Heart left ventricle (tissue), 16 donors: ENCODE measurements around the gene OSCP1. TPM values are rescaled to one million over a fixed set of nuclear protein-coding genes. Genes with fewer than 3 reads are reported as not detected.

Experiments used
- ATAC-seq, 4 donors: fragments of 200-7000 bp; cut with Tn5 transposase; one replicate each; pipeline ENCODE4 v1.9.1; 2020 to 2022; ENCODE audit warnings: moderate library complexity in 4 of 4, mild to moderate bottlenecking in 3 of 4, moderate number of reproducible peaks in 1 of 4
- DNase-seq, 5 donors: peaks; one replicate each; pipeline ENCODE4 v3.0.0-alpha.2; 2020
- H3K27ac ChIP-seq, 12 donors: fragments of 200-600 bp; sonication (generic) in 4 of 12; one replicate each; pipeline versions ENCODE4 v1.5.0 to v1.8.0; 2016 to 2022; ENCODE audit warnings: mild to moderate bottlenecking in 2 of 12
- H3K27me3 ChIP-seq, 9 donors: fragments of 200-600 bp; sonication (generic) in 2 of 9; one replicate each; pipeline versions ENCODE4 v1.5.1 to v1.8.0; 2016 to 2022; ENCODE audit warnings: mild to moderate bottlenecking in 3 of 9
- H3K36me3 ChIP-seq, 9 donors: fragments of 200-600 bp; sonication (generic) in 2 of 9; one replicate each; pipeline versions ENCODE4 v1.5.0 to v1.8.0; 2018 to 2022; ENCODE audit warnings: mild to moderate bottlenecking in 2 of 9
- H3K4me1 ChIP-seq, 12 donors: fragments of 200-600 bp; sonication (generic) in 4 of 12; one replicate each; pipeline versions ENCODE4 v1.5.0 to v1.8.0; 2016 to 2022; ENCODE audit warnings: mild to moderate bottlenecking in 3 of 12
- H3K4me3 ChIP-seq, 12 donors: fragments of 200-600 bp; sonication (generic) in 4 of 12; one replicate each; pipeline versions ENCODE4 v1.5.0 to v1.8.0; 2017 to 2022; ENCODE audit warnings: mild to moderate bottlenecking in 9 of 12, moderate library complexity in 4 of 12
- H3K9me3 ChIP-seq, 12 donors: fragments of 200-600 bp; sonication (generic) in 4 of 12; one replicate each; pipeline versions ENCODE4 v1.5.0 to v1.8.0; 2016 to 2022; ENCODE audit warnings: mild to moderate bottlenecking in 1 of 12
- CTCF ChIP-seq, 12 donors: fragments of 200-600 bp; sonication (generic) in 4 of 12; IDR thresholded peaks; one replicate each; pipeline versions ENCODE4 v1.5.0 to v1.8.0; 2018 to 2022; ENCODE audit warnings: antibody characterized with exemption in 12 of 12, mild to moderate bottlenecking in 5 of 12
- POLR2A ChIP-seq, 2 donors: fragments of 450-650 bp; IDR thresholded peaks; one replicate each; pipeline ENCODE4 v1.6.1; 2017; ENCODE audit warnings: antibody characterized with exemption in 2 of 2, mild to moderate bottlenecking in 2 of 2, moderate library complexity in 2 of 2
- WGBS, 4 donors: extraction: QIAGEN DNeasy Blood & Tissue Kit in 2 of 4; methylation state at CpG; one replicate each; pipeline versions ENCODE4 v1.1.5 to v1.1.7; 2013 to 2018; 5-methylcytosine and 5-hydroxymethylcytosine counted together
- intact Hi-C, 10 donors: fragments of 100-400 bp; cut with DNase I; formaldehyde crosslinking; loops; one replicate each; pipeline versions ENCODE4 v1.11.1 to v1.14.2; 2022
- long read RNA-seq, 3 donors: library from polyadenylated mRNA; unstranded; transcript quantifications; one replicate each; pipeline ENCODE4 v2.0.0, GENCODE V29; 2020 to 2021
- polyA plus RNA-seq, 2 donors: library from polyadenylated mRNA; stranded (reverse); fragments of 200-250 nt; gene quantifications; one replicate each; pipeline ENCODE4 v1.2.3, GENCODE V29; 2013
- total RNA-seq, 9 donors: library from RNA; depleted of rRNA in 2 of 9; stranded (reverse); fragments of >200 nt in 2 of 9; fragmentation: NEBNext Ultra II Directional in 3 of 9; extraction: Animal tissue kit (Norgen Biotek cat#: 25700) in 3 of 9; gene quantifications; one replicate each; pipeline versions ENCODE4 v1.1.0 to v1.2.4, GENCODE V29; 2016 to 2023
- donor health status: ischemic (EF 13 %, LVEDD 7.1; RV severe dilation, severe dysfunction).
- donor health status: healthy with polysubstance abuse.
- donor health status: DM: no; HTN: yes; CAD: no.
- donor health status: DM: no; HTN: no; CAD: no.
- donor health status: ischemic (EF 25% LVEDD 6.9; RV normal size, moderate dysfunction).
- donor health status: ischemic (EF 25% LVEDD 5.7; RV mildly dilated, moderate dysfunction).
- donor health status: healthy.
- donor health status: DM: yes; HTN: yes; CAD: no.
- donor health status: ischemic (EF 35%, LVEDD 5.7; RV mildly dilated, moderate dysfunction).
- donor health status: nonischemic (EF 11% LVEDD 7.7; RV severe dilation, severe dysfunction).
- donor health status: DM: yes; HTN: yes; CAD: no.
- donor health status: PGD.
- donor health status: ischemic (EF 29% LVEDD 5.4; RV normal size, mild dysfunction).
- donor health status: nonischemic (EF 23%, LVEDD 6.1; RV moderate dilation, normal function).

The OSCP1 gene
- total RNA-seq (10 to 100 TPM in 1 of 9 donors, 1 to 10 TPM in 8; 5.1 to 10.3 (median 6.0) TPM), polyA plus RNA-seq (10 to 100 TPM in 1 of 2 donors, 1 to 10 TPM in 1; 3.8 to 11.5 TPM)
- long read RNA-seq, donor 1, transcript OSCP1-201 (10 exons, 1,455 nt) = major isoform, 7 of 10 reads
- long read RNA-seq, donor 1, partial matches to known transcripts = 1 of 10 reads
- long read RNA-seq, donor 1, other reads (novel, unspliced or antisense) = 2 of 10 reads
- long read RNA-seq, donor 2, transcript OSCP1-201 (10 exons, 1,455 nt) = major isoform, 37 of 39 reads
- long read RNA-seq, donor 2, partial matches to known transcripts = 0 of 39 reads
- long read RNA-seq, donor 2, other reads (novel, unspliced or antisense) = 1 of 39 reads
- long read RNA-seq, donor 3, transcript OSCP1-201 (10 exons, 1,455 nt) = major isoform, 6 of 7 reads
- long read RNA-seq, donor 3, partial matches to known transcripts = 1 of 7 reads
- long read RNA-seq, donor 3, other reads (novel, unspliced or antisense) = 0 of 7 reads

GRCh38 chr1:36450270-36450918 lies at the start of gene OSCP1:
Gene OSCP1 (minus strand): TSS chr1:36450451. CDS start chr1:36450369, 82 bp downstream.
- H3K4me1 ChIP-seq = peaks cover 0 to 27% (median 7%) of the 10 kb centered on the region in 12 donors
- intact Hi-C loops = loop anchor here in 1 of 10 donors (1.0 kb wide), 1 partner anchor 14 kb away; the partner anchor contains the start of gene MRPS15
- WGBS, 4 donors = 0 to 1% (median 0%) methylated on average over 39 to 48 of the region's 48 CpGs
- peak within 1 kb of the TSS; percentile 74 to 98 (median 94) for H3K27ac ChIP-seq
- peak within 1 kb of the TSS; percentile 34 to 74 (median 66) for H3K4me3 ChIP-seq
- H3K27me3 ChIP-seq = no peaks in the 10 kb centered on the region
- no peaks in the 10 kb centered on the region for H3K9me3 ChIP-seq
- peak; percentile 98 to 99 (median 99) for ATAC-seq
- TF ChIP-seq CTCF (IDR thresholded peaks at IDR 0.05) = no peak
- TF ChIP-seq POLR2A (IDR thresholded peaks at IDR 0.05) = peak; percentile 6 to 93
- peak; percentile 96 to 98 (median 97) for DNase-seq
- peaks cover 0 to 17% (median 12%) of the 10 kb centered on the region in 9 donors for H3K36me3 ChIP-seq

GRCh38 chr1:36497207-36497606 lies 47.0 kb upstream of the OSCP1 start:
- DNase-seq = no peak
- H3K4me3 ChIP-seq = no peak overlapping the region
- no peak overlapping the region for H3K27ac ChIP-seq
- no peaks in the 10 kb centered on the region for H3K36me3 ChIP-seq
- no peak for ATAC-seq
- no peak for TF ChIP-seq POLR2A (IDR thresholded peaks at IDR 0.05)
- no peak for TF ChIP-seq CTCF (IDR thresholded peaks at IDR 0.05)
- no peaks in the 10 kb centered on the region for H3K4me1 ChIP-seq
- H3K27me3 ChIP-seq = peaks cover 0 to 34% (median 2%) of the 10 kb centered on the region in 9 donors
- no peaks in the 10 kb centered on the region for H3K9me3 ChIP-seq
- intact Hi-C loops = no loop called here
- WGBS, 4 donors = 75 to 84% (median 80%) methylated on average over 2 of the region's 2 CpGs

- H3K4me3 ChIP-seq = no peak overlapping the region
- ATAC-seq (no peak), DNase-seq (no peak)
- H3K27me3 ChIP-seq = peaks cover 0 to 30% (median 0%) of the 10 kb centered on the region in 9 donors
- no peak overlapping the region for H3K27ac ChIP-seq
- no peaks in the 10 kb centered on the region for H3K4me1 ChIP-seq
- WGBS, 4 donors = 75 to 89% (median 81%) methylated on average over 5 of the region's 5 CpGs
- H3K9me3 ChIP-seq = no peaks in the 10 kb centered on the region
- intact Hi-C loops = no loop called here
- no peak for TF ChIP-seq CTCF (IDR thresholded peaks at IDR 0.05)
- no peak for TF ChIP-seq POLR2A (IDR thresholded peaks at IDR 0.05)
- no peaks in the 10 kb centered on the region for H3K36me3 ChIP-seq
These were observed 44.7 kb upstream of the OSCP1 start for GRCh38 chr1:36494971-36495370.

GRCh38 chr1:36493524-36493923 lies 43.3 kb upstream of the OSCP1 start:
- no peak for ATAC-seq
- intact Hi-C loops = no loop called here
- H3K27ac ChIP-seq = no peak overlapping the region

More at GRCh38 chr1:36493524-36493923, 43.3 kb upstream of the OSCP1 start:
- no peak for TF ChIP-seq CTCF (IDR thresholded peaks at IDR 0.05)
- 89 to 90% (median 90%) methylated on average over 9 of the region's 9 CpGs for WGBS, 4 donors
- H3K4me1 ChIP-seq = no peaks in the 10 kb centered on the region
- H3K36me3 ChIP-seq = no peaks in the 10 kb centered on the region
- no peaks in the 10 kb centered on the region for H3K9me3 ChIP-seq
- H3K4me3 ChIP-seq = no peak overlapping the region
- DNase-seq = no peak
- H3K27me3 ChIP-seq = peaks cover 0 to 30% (median 0%) of the 10 kb centered on the region in 9 donors
